Stimulated activated CD8-positive, alpha-beta memory T cell treated with anti-CD3 and anti-CD28 coated beads, Interleukin-7, amount 100 ng/mL, for 4 hours (primary cell): ENCODE measurements around the gene POMT1.
"Not testable (repeated sequence)": the region's sequence is repeated elsewhere in the genome, so short reads cannot be mapped to it uniquely, and the experiment has no call there.

Source experiments
- DNase-seq, 2 donors: peaks; one replicate each; pipeline ENCODE4 v3.0.0-alpha.2; 2020; ENCODE audit warnings: low read depth in 2 of 2

Gene POMT1

GRCh38 chr9:131502781-131503625 lies at the start of gene POMT1:
TSS of gene POMT1 (plus strand) at chr9:131502918. CDS start at chr9:131504219, 1,301 bp downstream.
- peak; percentile 73 to 84 for DNase-seq

GRCh38 chr9:131454028-131454427 lies 48.7 kb upstream of the POMT1 start:
- DNase-seq: no peak

GRCh38 chr9:131455655-131456054 lies 47.1 kb upstream of the POMT1 start:
- not testable (repeated sequence) for DNase-seq

GRCh38 chr9:131457746-131458145 lies 45.0 kb upstream of the POMT1 start:
- DNase-seq: no peak

DNA sequence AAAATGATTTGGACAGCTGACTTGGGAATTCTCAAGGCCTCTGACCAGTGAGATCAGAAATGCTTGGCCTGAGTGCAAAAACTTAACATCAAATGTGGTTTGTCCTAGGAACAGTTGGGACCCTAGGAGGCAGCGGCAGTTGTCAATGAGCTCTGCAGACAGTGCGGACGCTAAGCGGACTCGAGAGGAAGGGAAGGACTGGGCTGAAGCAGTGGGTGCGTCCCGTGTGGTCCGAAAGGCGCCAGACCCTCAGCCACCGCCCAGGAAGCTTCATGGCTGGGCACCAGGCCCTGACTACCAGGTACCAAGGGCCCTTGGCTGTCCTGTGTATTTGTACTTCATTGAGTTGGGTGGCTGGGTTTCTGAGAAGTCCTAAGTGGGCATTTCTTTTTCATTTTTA lies 43.7 kb upstream of the POMT1 start:
- DNase-seq: no peak

DNA sequence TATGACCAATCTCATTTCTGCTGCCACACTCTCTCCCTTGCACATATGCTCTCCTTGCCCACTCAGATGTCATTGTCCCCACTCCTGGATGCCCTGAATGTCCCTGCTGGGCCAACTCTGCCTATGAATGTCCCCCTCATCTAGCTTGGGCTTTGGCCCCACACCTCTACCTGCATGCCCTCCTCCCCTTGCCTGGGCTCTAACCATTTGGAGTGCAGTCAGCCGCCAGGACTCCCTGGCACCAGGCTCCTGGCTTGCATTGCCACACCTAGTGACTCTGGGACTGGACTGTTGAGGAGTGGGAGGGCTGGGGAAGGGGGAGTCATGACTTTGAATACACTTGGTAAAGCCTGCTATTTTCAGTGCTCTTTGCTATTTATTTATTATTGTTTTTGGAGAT lies 41.6 kb upstream of the POMT1 start:
- DNase-seq: no peak

GRCh38 chr9:131464354-131465000 lies 38.2 kb upstream of the POMT1 start:
- no peak for DNase-seq

GRCh38 chr9:131465401-131465800 lies 37.3 kb upstream of the POMT1 start:
- no peak for DNase-seq

- no peak for DNase-seq
Observed at GRCh38 chr9:131467214-131467935, 35.3 kb upstream of the POMT1 start.

DNA sequence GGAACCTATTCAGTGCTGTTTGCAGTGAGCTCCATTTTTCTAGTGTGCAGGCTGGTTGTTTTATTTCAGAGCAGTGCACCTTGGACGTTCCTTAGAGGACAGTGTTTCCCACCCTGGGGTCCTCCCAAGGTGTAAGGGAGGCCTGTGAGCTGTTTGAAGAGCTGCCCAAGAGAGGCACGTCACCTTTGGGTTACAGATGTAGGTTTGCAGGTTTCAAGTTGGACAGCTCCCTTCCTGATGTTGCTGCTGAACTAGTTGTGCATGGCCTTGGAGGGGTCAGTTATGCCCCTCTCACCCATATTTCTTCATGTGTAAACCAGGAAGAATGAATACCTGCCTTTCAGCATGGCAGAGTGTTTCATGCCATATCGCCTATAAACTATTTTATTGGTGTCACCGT lies 34.7 kb upstream of the POMT1 start:
- no peak for DNase-seq

DNA sequence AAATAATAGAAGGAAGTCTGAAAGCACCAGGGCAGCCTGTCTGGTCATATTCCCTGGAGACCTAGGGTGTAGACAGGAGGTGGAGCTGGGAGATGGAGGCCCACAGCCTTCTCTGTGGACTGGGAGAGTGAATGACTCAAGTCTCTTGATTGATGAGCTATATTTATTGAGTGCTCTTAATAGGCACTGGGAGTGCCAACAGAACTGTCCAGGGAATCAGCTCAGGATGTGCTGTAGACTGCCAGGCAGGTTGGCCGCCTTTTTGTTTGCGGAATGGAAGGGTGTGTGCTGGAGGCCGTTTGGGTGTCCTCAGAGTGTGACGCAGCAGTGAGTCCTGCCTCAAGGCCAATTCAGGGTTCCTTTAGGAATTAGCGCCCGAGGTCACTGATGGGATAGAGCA lies 33.4 kb upstream of the POMT1 start:
- DNase-seq: no peak

DNA sequence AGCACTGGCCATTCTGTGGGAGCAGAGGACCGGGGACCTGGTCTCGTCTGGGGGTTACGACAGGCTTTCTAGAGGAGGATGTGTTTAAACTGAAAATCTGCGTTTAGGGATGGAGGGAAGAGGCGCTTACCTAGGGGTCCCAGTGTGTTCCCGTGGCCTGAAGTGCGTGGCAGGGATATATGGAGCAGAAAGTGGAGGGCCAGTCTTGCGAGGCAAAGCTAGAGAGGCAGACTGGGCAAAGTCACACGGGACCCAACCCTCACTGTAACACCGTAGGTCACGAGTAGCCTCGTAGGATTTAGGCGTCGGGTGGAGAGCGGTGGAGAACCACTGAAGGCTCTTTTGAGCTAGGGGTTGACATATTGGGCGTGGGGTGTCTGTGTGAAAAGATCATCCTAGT lies 32.8 kb upstream of the POMT1 start:
- no peak for DNase-seq

DNA sequence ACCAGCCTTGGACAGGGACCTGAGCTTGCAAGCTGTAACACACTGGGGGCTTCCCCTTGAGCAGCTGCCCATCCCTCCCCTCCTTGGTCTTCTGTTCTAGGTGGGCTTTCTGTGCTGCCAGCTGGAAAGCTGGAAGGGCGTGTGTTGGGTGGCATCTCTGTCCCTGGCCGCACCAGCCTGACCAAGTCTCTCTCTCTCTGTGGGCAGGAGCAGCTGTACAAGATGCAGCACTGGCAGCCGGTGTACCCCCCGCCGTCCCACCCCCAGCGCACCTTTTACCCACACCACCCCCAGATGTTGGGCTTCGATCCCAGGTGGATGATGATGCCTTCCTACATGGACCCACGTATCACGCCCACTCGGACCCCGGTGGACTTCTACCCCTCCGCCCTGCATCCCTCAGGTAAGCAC lies 32.1 kb upstream of the POMT1 start:
- no peak for DNase-seq

DNA sequence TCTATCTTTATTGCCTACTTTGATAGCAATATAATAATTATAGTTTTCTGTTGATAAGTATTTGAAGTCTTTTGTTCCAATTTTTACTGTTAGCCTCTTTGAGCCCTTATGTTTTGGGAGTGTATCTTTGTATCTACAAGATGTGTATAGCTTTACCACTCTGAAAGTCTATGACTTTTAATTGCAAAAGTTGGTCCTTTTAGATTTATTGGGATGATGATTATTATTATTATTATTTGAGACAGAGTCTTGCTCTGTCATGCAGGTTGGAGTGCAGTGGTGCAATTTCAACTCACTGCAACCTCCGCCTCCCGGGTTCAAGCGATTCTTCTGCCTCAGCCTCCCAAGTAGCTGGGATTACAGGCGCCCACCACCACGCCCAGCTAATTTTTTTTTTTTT lies 30.6 kb upstream of the POMT1 start:
- not testable (repeated sequence) for DNase-seq

GRCh38 chr9:131473198-131473885 lies 29.4 kb upstream of the POMT1 start:
- no peak for DNase-seq

- no peak for DNase-seq
Observed at GRCh38 chr9:131473891-131474290, 28.8 kb upstream of the POMT1 start.

- DNase-seq: no peak
Observed at GRCh38 chr9:131474711-131475110, 28.0 kb upstream of the POMT1 start.

DNA sequence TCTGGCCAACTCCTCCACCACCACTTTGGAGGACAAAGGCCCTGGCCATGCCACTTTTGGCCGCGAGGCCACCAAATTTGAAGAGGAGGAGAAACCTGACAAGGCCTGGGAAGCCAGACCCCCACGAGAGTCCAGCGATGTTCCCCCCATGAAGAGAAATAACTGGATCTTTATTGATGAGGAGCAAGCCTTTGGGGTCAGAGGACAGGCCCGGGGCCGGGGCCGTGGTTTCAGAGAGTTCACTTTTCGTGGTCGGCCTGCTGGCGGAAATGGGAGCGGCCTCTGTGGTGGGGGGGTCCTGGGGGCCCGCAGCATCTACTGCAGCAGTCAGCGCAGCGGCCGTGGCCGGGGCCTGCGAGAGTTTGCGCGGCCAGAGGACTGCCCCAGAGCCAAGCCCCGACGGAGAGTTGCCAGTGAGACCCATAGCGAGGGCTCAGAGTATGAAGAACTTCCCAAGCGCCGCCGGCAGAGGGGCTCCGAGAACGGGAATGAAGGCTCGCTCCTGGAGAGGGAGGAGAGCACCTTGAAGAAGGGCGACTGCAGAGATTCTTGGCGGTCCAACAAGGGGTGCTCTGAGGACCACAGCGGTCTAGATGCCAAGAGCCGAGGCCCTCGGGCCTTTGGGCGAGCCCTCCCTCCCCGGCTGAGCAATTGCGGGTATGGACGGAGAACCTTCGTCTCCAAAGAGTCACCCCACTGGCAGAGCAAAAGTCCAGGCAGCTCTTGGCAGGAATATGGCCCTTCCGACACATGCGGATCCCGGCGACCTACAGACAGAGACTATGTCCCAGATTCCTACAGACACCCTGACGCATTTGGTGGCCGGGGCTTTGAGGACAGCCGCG lies 27.4 kb upstream of the POMT1 start:
- no peak for DNase-seq

- DNase-seq: no peak
Observed at GRCh38 chr9:131475956-131476776, 26.6 kb upstream of the POMT1 start.

DNA sequence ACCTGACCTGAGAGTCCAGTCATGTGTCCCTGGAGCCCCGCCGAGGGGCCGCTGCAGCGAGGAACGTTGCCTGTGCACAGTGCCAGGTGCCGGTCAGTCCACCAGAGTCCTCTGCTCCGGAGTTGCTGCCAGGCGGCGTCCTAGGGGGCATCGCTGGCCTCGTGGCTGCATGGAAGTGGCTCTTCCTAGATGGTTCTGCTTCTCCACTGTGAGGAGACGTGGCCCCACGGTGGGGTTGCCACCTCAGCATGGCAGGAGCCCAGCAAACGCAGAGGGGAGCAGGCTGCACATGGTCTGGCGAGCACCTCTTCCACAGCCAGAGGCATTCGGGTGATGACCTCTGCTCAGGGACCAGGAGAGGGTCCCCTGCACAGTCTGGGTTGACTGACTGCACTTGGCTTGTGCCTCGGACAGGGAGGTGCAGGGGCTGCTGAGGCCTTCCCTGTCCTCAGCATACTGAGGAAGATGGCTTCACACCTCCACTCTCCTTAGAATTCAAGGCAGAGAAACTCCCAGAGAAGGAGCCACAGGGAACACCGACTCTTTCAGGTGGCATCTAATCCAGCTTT lies 25.9 kb upstream of the POMT1 start:
- no peak for DNase-seq
